Neural cell (in vitro differentiated cells): ENCODE results near the gene CD6. TPM values are rescaled to one million over a fixed set of nuclear protein-coding genes. Genes with fewer than 3 reads are reported as not detected.

Experiments
- H2AFZ ChIP-seq: fragments of 200-600, 300-800 bp; sonication (generic), shearing (Covaris generic); 2 replicates; pipeline ENCODE4 v1.6.0; 2014; ENCODE audit warnings: low read depth, mild to moderate bottlenecking, antibody characterized with exemption, low read length, moderate library complexity
- H3F3A ChIP-seq: fragments of 200-600 bp; shearing (Covaris generic); 2 replicates; pipeline ENCODE4 v1.6.1; 2016; ENCODE audit warnings: mild to moderate bottlenecking, moderate library complexity, mixed read lengths, antibody characterized with exemption, low read length; ENCODE audit not compliant: insufficient read depth, poor library complexity, severe bottlenecking
- H3K27ac ChIP-seq: fragments of 200-600, 300-800 bp; sonication (generic), shearing (Covaris generic); 2 replicates; pipeline ENCODE4 v1.5.1; 2014; ENCODE audit warnings: mild to moderate bottlenecking, low read length, moderate library complexity
- H3K27me3 ChIP-seq: fragments of 300-800, 200-600 bp; sonication (generic), shearing (Covaris generic); 2 replicates; pipeline ENCODE4 v1.6.0; 2014; ENCODE audit warnings: mild to moderate bottlenecking, low read depth, low read length, moderate library complexity; ENCODE audit not compliant: insufficient read depth
- H3K36me3 ChIP-seq: fragments of 300-800, 200-600 bp; sonication (generic), shearing (Covaris generic); 2 replicates; pipeline ENCODE4 v1.5.1; 2014; ENCODE audit warnings: mild to moderate bottlenecking, antibody characterized with exemption, low read length, moderate library complexity; ENCODE audit not compliant: insufficient read depth
- H3K4me2 ChIP-seq: fragments of 300-800, 200-600 bp; sonication (generic), shearing (Covaris generic); 2 replicates; pipeline ENCODE4 v1.6.0; 2014; ENCODE audit warnings: mild to moderate bottlenecking, low read length
- H3K4me3 ChIP-seq: fragments of 300-800, 200-600 bp; sonication (generic), shearing (Covaris generic); 2 replicates; pipeline ENCODE4 v1.5.1; 2014; ENCODE audit warnings: mild to moderate bottlenecking, low read length, moderate library complexity
- H3K79me2 ChIP-seq: fragments of 200-600 bp; shearing (Covaris generic); replicated peaks from 2 replicates; pipeline ENCODE4 v1.6.0; 2014; ENCODE audit warnings: mild to moderate bottlenecking, low read length, moderate library complexity; ENCODE audit not compliant: insufficient read depth
- H3K9ac ChIP-seq: fragments of 300-800, 200-600 bp; sonication (generic), shearing (Covaris generic); 2 replicates; pipeline ENCODE4 v1.6.1; 2016; ENCODE audit warnings: mild to moderate bottlenecking, low read length, mixed read lengths
- H3K9me2 ChIP-seq: fragments of 200-600 bp; shearing (Covaris generic); 2 replicates; pipeline ENCODE4 v1.6.1; 2016; ENCODE audit warnings: mild to moderate bottlenecking, low read length, mixed read lengths; ENCODE audit not compliant: insufficient read depth
- H3K9me3 ChIP-seq: fragments of 200-600, 300-800 bp; sonication (generic), shearing (Covaris generic); 2 replicates; pipeline ENCODE4 v1.6.1; 2016; ENCODE audit warnings: mild to moderate bottlenecking, mixed run types, low read length, moderate library complexity, mixed read lengths
- H4K20me1 ChIP-seq: fragments of 200-600 bp; shearing (Covaris generic); 2 replicates; pipeline ENCODE4 v1.6.1; 2016; ENCODE audit warnings: mild to moderate bottlenecking, mixed run types; ENCODE audit not compliant: insufficient read depth
- CTCF ChIP-seq: fragments of 450-650 bp; IDR thresholded peaks from 2 replicates; pipeline ENCODE4 v1.5.1; 2014; ENCODE audit warnings: antibody characterized with exemption, mild to moderate bottlenecking, moderate library complexity; ENCODE audit not compliant: poor library complexity, severe bottlenecking
- EP300 ChIP-seq: fragments of 450-650 bp; conservative IDR thresholded peaks from 2 replicates; pipeline ENCODE4 v1.6.1; 2014; ENCODE audit warnings: antibody characterized with exemption, mild to moderate bottlenecking, moderate library complexity; ENCODE audit not compliant: poor library complexity, severe bottlenecking
- EZH2 ChIP-seq: fragments of 200-600, 300-800 bp; shearing (Covaris generic), sonication (generic); IDR thresholded peaks from 2 replicates; pipeline ENCODE4 v1.6.1; 2014; ENCODE audit warnings: antibody characterized with exemption, low read length, borderline replicate concordance, mild to moderate bottlenecking; ENCODE audit not compliant: insufficient read depth, poor library complexity, severe bottlenecking
- MXI1 ChIP-seq: fragments of 450-650 bp; conservative IDR thresholded peaks from 2 replicates; pipeline ENCODE4 v1.6.1; 2014; ENCODE audit warnings: antibody characterized with exemption, mild to moderate bottlenecking; ENCODE audit not compliant: poor library complexity, severe bottlenecking
- POLR2AphosphoS5 ChIP-seq: IDR thresholded peaks from 2 replicates; pipeline ENCODE4 v1.6.1; 2012
- RAD21 ChIP-seq: fragments of 450-650 bp; conservative IDR thresholded peaks from 2 replicates; pipeline ENCODE4 v1.6.1; 2014; ENCODE audit warnings: antibody characterized with exemption, mild to moderate bottlenecking, moderate library complexity
- REST ChIP-seq: IDR thresholded peaks from 2 replicates; pipeline ENCODE4 v1.6.1; 2012; ENCODE audit warnings: borderline replicate concordance
- SMC3 ChIP-seq: fragments of 450-650 bp; conservative IDR thresholded peaks from 2 replicates; pipeline ENCODE4 v1.6.1; 2014; ENCODE audit warnings: antibody characterized with exemption, mild to moderate bottlenecking, moderate library complexity; ENCODE audit not compliant: poor library complexity
- TAF1 ChIP-seq: IDR thresholded peaks from 2 replicates; pipeline ENCODE4 v1.6.1; 2012; ENCODE audit warnings: low read depth
- polyA plus RNA-seq: library from polyadenylated mRNA; depleted of rRNA; stranded (reverse); fragments of >200 nt; gene quantifications from 2 replicates; pipeline ENCODE4 v1.2.3, GENCODE V29; 2014

The CD6 gene
- polyA plus RNA-seq, 1 donor from 2014 or later, result not detected

- Histone ChIP-seq H3K9ac (no peak overlapping the region), H3K27ac (no peak overlapping the region), H3K4me3 (no peak overlapping the region), H4K20me1 (no peaks in the 10 kb centered on the region), H3K27me3 (no peaks in the 10 kb centered on the region), H3K36me3 (no peaks in the 10 kb centered on the region), H2AFZ (no peak overlapping the region), H3K79me2 (no peaks in the 10 kb centered on the region), H3F3A (no peaks in the 10 kb centered on the region), H3K9me2 (no peaks in the 10 kb centered on the region), H3K9me3 (no peaks in the 10 kb centered on the region), H3K4me2 (no peak overlapping the region)
- TF ChIP-seq MXI1 (no peak), SMC3 (no peak), TAF1 (no peak)
Measured at GRCh38 chr11:61023086-61023965, 51.8 kb downstream of the CD6 start.

GRCh38 chr11:61023966-61024295, 52.5 kb downstream of the CD6 start:
- Histone ChIP-seq H2AFZ (no peak overlapping the region), H4K20me1 (no peaks in the 10 kb centered on the region), H3K4me3 (no peak overlapping the region), H3F3A (no peaks in the 10 kb centered on the region), H3K79me2 (no peaks in the 10 kb centered on the region), H3K9me3 (no peaks in the 10 kb centered on the region), H3K4me2 (no peak overlapping the region), H3K27me3 (no peaks in the 10 kb centered on the region), H3K27ac (no peak overlapping the region), H3K9ac (no peak overlapping the region), H3K9me2 (no peaks in the 10 kb centered on the region), H3K36me3 (no peaks in the 10 kb centered on the region)
- TF ChIP-seq TAF1 (no peak), EP300 (no peak), RAD21 (no peak), CTCF (no peak), SMC3 (no peak), EZH2 (no peak), MXI1 (no peak), REST (no peak), POLR2AphosphoS5 (no peak)
